TTC549 (cell line): ENCODE results near the gene ZWILCH.
"Not testable (repeated sequence)": the region's sequence is repeated elsewhere in the genome, so short reads cannot be mapped to it uniquely, and the experiment has no call there.

Source experiments
- FAIRE-seq: peaks from 2 replicates; lab custom pipeline; 2012; peaks lifted over from hg19 to GRCh38; lab: Jason Lieb, UNC

The ZWILCH gene

DNA sequence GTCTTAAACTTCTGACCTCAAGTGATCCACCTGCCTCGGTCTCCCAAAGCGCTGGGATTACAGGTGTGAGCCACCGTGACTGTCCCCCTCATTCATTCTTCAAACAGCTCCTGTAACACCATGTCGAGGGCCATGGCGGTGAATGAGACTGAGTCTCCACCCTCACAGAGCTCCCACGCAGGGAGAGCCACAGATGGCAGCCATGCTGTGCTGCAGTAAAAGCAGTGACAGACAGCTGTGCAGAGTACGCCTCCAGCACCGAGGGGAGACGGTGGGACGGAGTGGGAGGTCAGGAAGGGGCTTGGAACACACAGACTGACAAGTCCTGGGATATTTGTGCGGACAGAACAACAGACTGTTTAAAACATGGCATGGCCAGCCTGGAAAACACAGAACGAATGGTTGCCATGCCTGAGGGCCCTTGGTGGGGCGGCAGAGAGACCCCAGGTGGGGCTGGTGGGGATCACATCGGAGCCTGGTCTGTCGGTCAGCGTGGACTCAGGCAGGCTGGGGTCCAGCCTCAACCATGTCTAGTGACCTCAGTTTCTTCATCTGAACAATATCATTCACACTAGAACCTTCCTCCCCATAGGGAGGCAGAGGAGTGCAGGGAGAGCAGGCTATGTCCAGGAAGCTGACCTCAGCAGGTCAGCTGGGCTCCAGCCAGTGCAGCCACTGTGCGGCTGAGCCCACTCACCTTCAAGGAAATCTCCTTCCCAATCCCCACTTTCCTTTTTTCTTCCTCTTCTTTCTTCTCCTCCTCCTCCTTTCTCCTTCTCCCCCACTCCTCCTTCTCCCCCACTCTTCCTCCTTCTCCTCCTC is 81.2 kb downstream of the ZWILCH start:
- FAIRE-seq = no peak

DNA sequence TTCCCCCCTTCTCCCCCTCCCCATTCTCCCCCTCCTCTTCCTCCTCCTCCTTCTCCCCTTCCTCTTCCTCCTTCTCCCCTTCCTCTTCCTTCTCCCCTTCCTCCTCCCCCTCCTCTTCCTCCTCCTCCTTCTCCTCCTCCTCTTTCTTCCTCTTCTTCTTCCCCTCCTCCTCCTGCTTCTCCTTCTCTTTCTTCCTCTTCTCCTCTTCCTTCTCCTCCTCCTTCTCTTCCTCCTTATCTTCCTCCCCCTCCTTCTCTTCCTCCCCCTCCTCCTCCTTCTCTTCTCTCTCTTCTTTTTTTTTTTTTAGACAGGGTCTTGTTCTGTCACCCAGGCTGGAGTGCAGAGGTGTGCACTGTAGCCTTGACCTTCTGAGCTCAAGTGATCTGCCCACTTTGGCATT is 81.9 kb downstream of the ZWILCH start:
- no peak for FAIRE-seq

DNA sequence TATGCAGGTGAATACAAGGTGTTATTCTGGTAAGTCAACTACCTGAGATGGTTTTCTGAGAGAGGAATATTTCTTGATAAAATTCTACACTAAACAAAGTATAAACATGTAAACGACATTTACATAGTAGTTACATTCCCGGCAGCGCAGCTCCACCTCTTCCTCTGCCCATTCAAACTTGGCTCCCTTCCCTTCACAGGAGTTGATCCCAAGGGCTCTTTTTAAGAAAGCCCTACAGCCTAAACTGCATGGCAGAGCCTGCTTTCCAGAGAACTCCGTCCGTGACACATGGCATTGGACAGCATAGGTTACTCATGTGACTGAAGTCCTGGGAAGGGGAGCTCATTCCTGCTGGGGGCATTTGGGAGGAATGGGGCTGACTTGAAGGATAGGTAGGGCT is 82.6 kb downstream of the ZWILCH start:
- FAIRE-seq = no peak

- FAIRE-seq = no peak
Measured at GRCh38 chr15:66588537-66588936, 83.4 kb downstream of the ZWILCH start.

GRCh38 chr15:66588971-66589370 is 83.8 kb downstream of the ZWILCH start:
- FAIRE-seq = no peak

GRCh38 chr15:66589429-66589828 is 84.3 kb downstream of the ZWILCH start:
- FAIRE-seq = not testable (repeated sequence)

DNA sequence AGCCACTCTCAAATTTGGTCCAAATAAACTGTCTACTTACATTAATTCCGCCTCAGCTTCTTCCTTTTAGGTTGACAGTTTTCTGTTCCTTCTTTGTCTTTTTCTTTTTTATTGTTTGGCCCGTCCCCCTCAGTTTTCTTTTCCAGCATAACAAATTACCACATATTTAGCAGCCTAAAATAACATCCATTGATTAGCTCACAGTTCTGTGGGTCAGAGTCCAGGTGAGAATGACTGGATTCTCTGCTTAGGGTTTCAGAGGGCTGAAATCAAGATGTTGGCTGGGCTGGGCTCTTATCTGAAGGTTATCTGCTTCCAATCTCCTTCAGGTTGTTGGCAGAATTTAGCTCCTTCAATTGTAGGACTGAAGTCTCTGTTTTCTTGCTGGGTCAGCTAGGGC is 85.3 kb downstream of the ZWILCH start:
- FAIRE-seq = no peak

DNA sequence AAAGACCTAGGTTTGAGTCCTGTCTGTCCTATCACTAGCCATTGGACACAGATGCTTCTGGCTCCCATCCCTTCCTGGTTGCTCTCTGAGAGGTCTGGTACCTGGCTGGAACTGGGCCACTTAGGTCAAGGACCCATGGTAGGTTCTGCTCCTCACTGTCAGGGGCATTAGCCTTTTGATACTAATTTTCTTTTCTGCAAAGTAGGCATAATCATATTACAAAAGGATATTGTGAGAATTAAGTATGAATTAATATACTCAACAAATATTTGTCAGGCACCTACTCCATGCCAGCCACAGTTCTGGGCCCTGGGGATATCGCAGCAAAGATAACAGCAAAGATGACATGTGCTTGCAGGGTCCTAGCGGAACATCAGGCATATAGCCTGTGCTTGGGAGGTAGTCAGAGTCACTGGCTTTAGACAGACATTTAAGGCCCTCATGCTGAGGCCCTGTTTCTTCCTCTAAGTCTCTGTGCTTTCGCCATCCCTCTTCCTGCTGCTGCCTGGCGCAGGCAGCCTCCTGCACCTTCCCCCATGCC is 86.3 kb downstream of the ZWILCH start:
- no peak for FAIRE-seq

GRCh38 chr15:66592505-66593218 is 87.5 kb downstream of the ZWILCH start:
- FAIRE-seq = no peak

DNA sequence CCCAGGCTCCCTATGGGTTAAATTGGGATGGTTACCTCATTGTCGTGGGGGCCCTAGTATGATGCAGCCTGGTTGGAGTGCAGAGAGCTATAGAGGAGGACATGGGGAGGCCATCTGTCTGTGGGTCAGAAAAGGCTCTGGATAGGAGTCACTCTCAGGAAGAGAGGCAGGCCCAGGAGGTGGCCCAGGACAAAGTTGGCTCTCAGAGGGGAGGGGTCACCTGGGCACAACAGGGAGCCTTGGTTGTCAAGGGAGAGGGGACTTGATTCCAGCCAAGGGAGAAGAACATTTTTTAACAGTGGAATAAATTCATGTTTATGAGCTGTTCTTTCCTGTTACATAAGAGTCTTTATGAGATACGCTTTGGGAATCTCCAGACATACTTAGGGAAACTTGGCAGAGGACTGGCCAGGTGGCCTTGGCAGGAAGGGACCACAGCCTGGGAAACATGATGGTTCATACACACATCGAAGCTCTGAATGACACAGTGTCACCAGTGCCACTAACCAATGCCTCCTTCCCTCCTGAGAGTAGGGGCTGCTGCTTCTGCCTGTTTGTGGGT is 88.2 kb downstream of the ZWILCH start:
- FAIRE-seq = no peak

DNA sequence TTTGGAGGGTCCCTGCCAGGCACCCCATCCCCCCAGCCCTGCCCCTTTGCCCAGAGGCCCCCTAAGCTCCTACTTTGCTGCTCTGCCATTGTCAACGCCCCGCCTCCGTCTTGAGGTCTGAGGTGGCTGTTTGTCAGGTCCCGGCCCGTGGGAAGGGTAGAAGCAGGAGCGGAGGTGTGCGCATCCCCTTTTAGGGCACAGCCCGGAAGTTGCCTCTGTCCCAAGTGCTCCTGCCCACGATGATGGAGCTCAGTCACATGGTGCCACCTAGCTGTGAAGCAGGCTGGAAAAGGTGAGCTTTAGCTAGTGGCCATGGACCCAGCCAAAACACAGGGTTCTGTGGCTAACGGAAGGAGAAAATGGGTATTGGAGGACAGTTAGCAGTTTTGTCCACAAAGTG is 89.2 kb downstream of the ZWILCH start:
- no peak for FAIRE-seq

DNA sequence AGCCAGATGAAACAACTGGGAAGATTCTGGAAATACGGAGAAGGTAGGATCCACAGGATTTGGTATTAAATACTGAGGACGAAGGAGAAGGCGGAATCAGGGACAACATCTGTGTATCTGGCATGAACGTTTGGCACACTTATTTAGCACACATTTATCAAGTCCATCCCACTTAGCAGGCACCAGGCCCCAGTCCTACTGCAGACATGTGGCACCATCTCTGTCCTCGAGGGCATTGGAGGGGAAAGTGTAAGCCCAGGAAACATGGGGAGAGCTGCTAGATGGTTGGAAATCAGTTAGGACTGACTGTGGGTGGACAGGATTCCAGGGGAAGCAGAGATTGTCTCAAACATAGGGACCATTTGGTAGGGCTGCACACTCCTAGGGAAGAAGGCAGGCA is 89.7 kb downstream of the ZWILCH start:
- FAIRE-seq = no peak

DNA sequence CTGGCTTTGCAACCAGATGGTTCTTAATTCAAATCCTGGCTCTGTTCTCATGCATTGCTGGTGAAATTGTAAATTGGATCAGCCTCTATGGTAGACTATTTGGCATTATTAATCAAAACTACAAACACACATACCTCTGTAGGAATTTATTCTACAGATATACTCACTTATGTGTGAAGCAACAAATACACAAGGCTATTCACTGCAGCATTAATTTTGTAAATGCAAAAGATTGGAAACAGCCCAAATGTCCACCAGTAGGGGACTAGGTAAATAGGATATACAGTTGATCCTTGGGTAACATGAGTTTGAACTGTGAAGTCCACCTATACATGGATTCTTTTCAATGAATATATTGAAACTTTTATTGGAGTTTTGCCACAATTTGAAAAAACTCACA is 90.2 kb downstream of the ZWILCH start:
- no peak for FAIRE-seq

GRCh38 chr15:66595931-66596545 is 90.9 kb downstream of the ZWILCH start:
- no peak for FAIRE-seq

- no peak for FAIRE-seq
Measured at GRCh38 chr15:66598095-66598815, 93.1 kb downstream of the ZWILCH start.
